GM12864 (cell line): ENCODE results near the gene MACIR.
"Not testable (repeated sequence)": the region's sequence is repeated elsewhere in the genome, so short reads cannot be mapped to it uniquely, and the experiment has no call there.

ENCODE experiments used
- DNase-seq: peaks from one replicate; pipeline ENCODE4 v3.0.0-alpha.2; 2011; ENCODE audit warnings: low read depth
- H3K4me3 ChIP-seq: 2 replicates; pipeline ENCODE4 v1.5.1; 2011; ENCODE audit warnings: mild to moderate bottlenecking, low read depth, low read length, control low read depth
- CTCF ChIP-seq: IDR thresholded peaks from 2 replicates; pipeline ENCODE4 v1.5.1; 2011; ENCODE audit warnings: low read depth, mild to moderate bottlenecking, moderate library complexity, low read length, control low read depth, inconsistent platforms; ENCODE audit errors: missing control alignments

MACIR gene

GRCh38 chr5:103217101-103217500, 41.5 kb upstream of the MACIR start:
- H3K4me3 ChIP-seq = no peak overlapping the region
- no peak for TF ChIP-seq CTCF
- no peak for DNase-seq

GRCh38 chr5:103218164-103218563, 40.4 kb upstream of the MACIR start:
- no peak for DNase-seq
- no peak for TF ChIP-seq CTCF
- H3K4me3 ChIP-seq = no peak overlapping the region

GRCh38 chr5:103219074-103219473, 39.5 kb upstream of the MACIR start:
- H3K4me3 ChIP-seq, DNase-seq: not testable (repeated sequence)

GRCh38 chr5:103223031-103223955, 35.3 kb upstream of the MACIR start:
- no peak for DNase-seq
- no peak overlapping the region for H3K4me3 ChIP-seq
- no peak for TF ChIP-seq CTCF

GRCh38 chr5:103224118-103224893, 34.3 kb upstream of the MACIR start:
- DNase-seq = peak; percentile 38
- H3K4me3 ChIP-seq = no peak overlapping the region
- peak; percentile 78 for TF ChIP-seq CTCF

GRCh38 chr5:103224894-103225246, 33.7 kb upstream of the MACIR start:
- TF ChIP-seq CTCF = no peak

GRCh38 chr5:103228061-103228460, 30.5 kb upstream of the MACIR start:
- no peak overlapping the region for H3K4me3 ChIP-seq
- TF ChIP-seq CTCF = no peak
- no peak for DNase-seq

More at GRCh38 chr5:103224894-103225246, 33.7 kb upstream of the MACIR start:
- no peak overlapping the region for H3K4me3 ChIP-seq
- no peak for DNase-seq
